ENCODE measurements around the gene ZNF607.

- no peak for TF ChIP-seq USF1 (IDR thresholded peaks at IDR 0.05; ENCODE audit: borderline replicate concordance, extremely low read length, insufficient read depth, low read depth, low read length)
- no peak for TF ChIP-seq SMC3 (IDR thresholded peaks at IDR 0.05; ENCODE audit: borderline replicate concordance, low read length)
- TF ChIP-seq ZNF687 (IDR thresholded peaks at IDR 0.05), result no peak
- TF ChIP-seq CTCF (IDR thresholded peaks at IDR 0.05 in 2 of 3, conservative IDR thresholded peaks at IDR 0.05 in 1 of 3; ENCODE audit: control insufficient read depth in 2 of 3, extremely low read depth in 1 of 3, insufficient read depth in 1 of 3, low read depth in 3 of 3, low read length in 3 of 3), result no peak
- no peak for TF ChIP-seq HDAC6 (IDR thresholded peaks at IDR 0.05; ENCODE audit: unreplicated experiment)
- TF ChIP-seq POLR2AphosphoS5 (IDR thresholded peaks at IDR 0.05; ENCODE audit: low read length), result no peak
- TF ChIP-seq ZNF274 (IDR thresholded peaks at IDR 0.05; ENCODE audit: insufficient read depth, insufficient read length), result no peak
- no peak for TF ChIP-seq MXI1 (IDR thresholded peaks at IDR 0.05; ENCODE audit: low read depth, low read length)
- TF ChIP-seq BHLHE40 (IDR thresholded peaks at IDR 0.05; ENCODE audit: borderline replicate concordance in 1 of 2, low read depth in 2 of 2, low read length in 1 of 2), result no peak
- no peak for TF ChIP-seq CEBPB (IDR thresholded peaks at IDR 0.05; ENCODE audit: borderline replicate concordance in 1 of 2, low read depth in 2 of 2, low read length in 2 of 2)
- TF ChIP-seq EZH2 (IDR thresholded peaks at IDR 0.05; ENCODE audit: borderline replicate concordance, control insufficient read depth, low read depth, low read length), result no peak
- no peak for TF ChIP-seq ELK1 (IDR thresholded peaks at IDR 0.05; ENCODE audit: low read depth, low read length)
Observed at GRCh38 chr19:37692956-37693620, 26.5 kb downstream of the ZNF607 start.
